Measurements from ENCODE around the gene LARP4. TPM values are rescaled to one million over a fixed set of nuclear protein-coding genes. Genes with fewer than 3 reads are reported as not detected.

LARP4 gene
- total RNA-seq (2014; rRNA removed; shearing (Covaris generic)): 33.4 and 35.2 TPM in 2 replicates

DNA sequence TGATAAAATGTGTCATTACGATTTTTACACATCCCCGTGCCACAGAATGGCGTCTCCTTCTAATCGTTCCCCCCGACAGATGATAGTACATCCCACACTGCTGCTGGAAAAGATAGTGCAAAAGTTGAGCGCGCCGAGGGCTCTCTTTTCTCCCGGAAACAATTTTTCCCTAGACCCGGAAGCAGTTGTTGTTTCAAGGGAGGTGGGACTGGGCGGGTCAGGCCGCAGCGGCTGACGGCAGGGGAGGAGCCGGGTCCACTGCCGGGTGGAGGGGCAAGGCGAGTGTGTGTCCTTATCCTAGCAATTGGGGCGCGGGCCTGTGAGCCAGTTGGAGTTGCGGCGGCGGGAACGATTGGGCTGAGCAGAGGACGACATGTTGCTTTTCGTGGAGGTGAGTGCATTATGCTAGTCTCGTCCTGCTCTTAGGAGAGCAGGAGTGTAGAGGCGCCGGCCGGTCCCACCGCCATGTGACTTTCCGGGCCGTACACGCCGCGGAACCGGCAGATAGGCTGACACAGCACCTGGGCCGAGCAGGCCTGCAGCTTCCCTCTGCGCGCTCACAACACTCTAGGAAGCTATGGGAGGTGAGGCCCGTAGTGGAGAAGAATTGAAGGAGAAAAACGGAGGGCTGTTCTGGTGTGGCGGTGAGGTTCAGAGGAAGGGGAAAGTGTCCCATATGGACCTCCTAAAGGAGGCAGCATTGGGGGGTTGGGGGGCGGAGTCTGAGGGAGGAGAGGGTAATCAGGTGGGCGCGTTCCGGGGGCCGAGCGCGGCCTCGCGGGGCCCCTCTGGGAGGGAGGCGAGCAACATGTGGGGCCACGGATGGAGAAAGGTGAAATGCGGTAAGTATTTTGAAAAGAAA lies at the start of gene LARP4:
TSS of gene LARP4 (plus strand) at position 248 of the 862 bp plus-strand sequence. CDS start at position 374, 126 bp downstream.

GRCh38 chr12:50504798-50505674 lies 104.4 kb downstream of the LARP4 start, which contains the start of gene DIP2B:
Gene DIP2B (plus strand): TSS chr12:50504985. CDS start chr12:50505141, 156 bp downstream.

Other genes with a start within 250 kb of the LARP4 start
- 25.1 and 25.7 TPM in 2 replicates for gene CERS5, start 233.5 kb upstream of the LARP4 start, total RNA-seq (2014; rRNA removed; shearing (Covaris generic))
- 64.6 and 69.7 TPM in 2 replicates for gene LIMA1, start 117.4 kb upstream of the LARP4 start, total RNA-seq (2014; rRNA removed; shearing (Covaris generic))
- gene FAM186A, start 4.3 kb upstream of the LARP4 start, total RNA-seq (2014; rRNA removed; shearing (Covaris generic)): not detected in 2 replicates
- gene DIP2B, start 104.1 kb downstream of the LARP4 start, total RNA-seq (2014; rRNA removed; shearing (Covaris generic)): 14.5 and 16.4 TPM in 2 replicates

Measured in A375 (cell line).